HL-60 (cell line): ENCODE measurements around the gene ITPRID1.

ENCODE experiments used
- CTCF ChIP-seq: IDR thresholded peaks from one replicate; pipeline ENCODE4 v1.5.1; 2011; ENCODE audit warnings: low read length, control low read depth, inconsistent platforms; ENCODE audit not compliant: insufficient read depth
- SPI1 ChIP-seq: IDR thresholded peaks from 2 replicates; pipeline ENCODE4 v1.6.1; 2012; ENCODE audit warnings: low read depth, mild to moderate bottlenecking, borderline replicate concordance
- TF ChIP-seq, protein P1 (sequence below): IDR thresholded peaks from 2 replicates; pipeline ENCODE4 v1.6.1; 2012; ENCODE audit warnings: low read depth; ENCODE audit not compliant: insufficient replicate concordance

- TF ChIP-seq CTCF (no peak), SPI1 (no peak)
- TF ChIP-seq, protein P1, sequence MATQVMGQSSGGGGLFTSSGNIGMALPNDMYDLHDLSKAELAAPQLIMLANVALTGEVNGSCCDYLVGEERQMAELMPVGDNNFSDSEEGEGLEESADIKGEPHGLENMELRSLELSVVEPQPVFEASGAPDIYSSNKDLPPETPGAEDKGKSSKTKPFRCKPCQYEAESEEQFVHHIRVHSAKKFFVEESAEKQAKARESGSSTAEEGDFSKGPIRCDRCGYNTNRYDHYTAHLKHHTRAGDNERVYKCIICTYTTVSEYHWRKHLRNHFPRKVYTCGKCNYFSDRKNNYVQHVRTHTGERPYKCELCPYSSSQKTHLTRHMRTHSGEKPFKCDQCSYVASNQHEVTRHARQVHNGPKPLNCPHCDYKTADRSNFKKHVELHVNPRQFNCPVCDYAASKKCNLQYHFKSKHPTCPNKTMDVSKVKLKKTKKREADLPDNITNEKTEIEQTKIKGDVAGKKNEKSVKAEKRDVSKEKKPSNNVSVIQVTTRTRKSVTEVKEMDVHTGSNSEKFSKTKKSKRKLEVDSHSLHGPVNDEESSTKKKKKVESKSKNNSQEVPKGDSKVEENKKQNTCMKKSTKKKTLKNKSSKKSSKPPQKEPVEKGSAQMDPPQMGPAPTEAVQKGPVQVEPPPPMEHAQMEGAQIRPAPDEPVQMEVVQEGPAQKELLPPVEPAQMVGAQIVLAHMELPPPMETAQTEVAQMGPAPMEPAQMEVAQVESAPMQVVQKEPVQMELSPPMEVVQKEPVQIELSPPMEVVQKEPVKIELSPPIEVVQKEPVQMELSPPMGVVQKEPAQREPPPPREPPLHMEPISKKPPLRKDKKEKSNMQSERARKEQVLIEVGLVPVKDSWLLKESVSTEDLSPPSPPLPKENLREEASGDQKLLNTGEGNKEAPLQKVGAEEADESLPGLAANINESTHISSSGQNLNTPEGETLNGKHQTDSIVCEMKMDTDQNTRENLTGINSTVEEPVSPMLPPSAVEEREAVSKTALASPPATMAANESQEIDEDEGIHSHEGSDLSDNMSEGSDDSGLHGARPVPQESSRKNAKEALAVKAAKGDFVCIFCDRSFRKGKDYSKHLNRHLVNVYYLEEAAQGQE, result no peak
Observed at GRCh38 chr7:31646942-31647341, 133.1 kb downstream of the ITPRID1 start.
